Osteoblast (primary cell): Measurements from ENCODE around the gene HNRNPM. TPM values are rescaled to one million over a fixed set of nuclear protein-coding genes. Genes with fewer than 3 reads are reported as not detected.
"Not testable (repeated sequence)": the region's sequence is repeated elsewhere in the genome, so short reads cannot be mapped to it uniquely, and the experiment has no call there.

Experiments
- DNase-seq: peaks from one replicate; pipeline ENCODE4 v3.0.0; 2011; ENCODE audit warnings: low spot score, mixed read lengths; ENCODE audit not compliant: insufficient read length; ENCODE audit errors: missing footprints
- H2AFZ ChIP-seq: 2 replicates; pipeline ENCODE4 v1.6.0; 2011; ENCODE audit warnings: mild to moderate bottlenecking, low read length
- H3K27ac ChIP-seq: 2 replicates; pipeline ENCODE4 v1.5.1; 2011; ENCODE audit warnings: mild to moderate bottlenecking, low read depth, low read length, moderate library complexity
- H3K27me3 ChIP-seq: 2 replicates; pipeline ENCODE4 v1.6.0; 2012; ENCODE audit warnings: mild to moderate bottlenecking, control low read depth, inconsistent platforms, low read length, moderate library complexity; ENCODE audit not compliant: insufficient read depth
- H3K36me3 ChIP-seq: 2 replicates; pipeline ENCODE4 v1.5.1; 2011; ENCODE audit warnings: mild to moderate bottlenecking, low read length, control low read depth, moderate library complexity; ENCODE audit not compliant: insufficient read depth
- H3K4me1 ChIP-seq: 2 replicates; pipeline ENCODE4 v1.5.1; 2011; ENCODE audit warnings: mild to moderate bottlenecking, low read length, control low read depth, moderate library complexity; ENCODE audit not compliant: insufficient read depth
- H3K4me2 ChIP-seq: 2 replicates; pipeline ENCODE4 v1.6.0; 2011; ENCODE audit warnings: mild to moderate bottlenecking, low read length; ENCODE audit not compliant: insufficient read depth
- H3K4me3 ChIP-seq: fragments of 200-600 bp; sonication (generic); 3 replicates; pipeline ENCODE4 v1.5.1; 2012; ENCODE audit warnings: mild to moderate bottlenecking, low read length, inconsistent platforms; ENCODE audit not compliant: insufficient read depth
- H3K79me2 ChIP-seq: 2 replicates; pipeline ENCODE4 v1.6.0; 2012; ENCODE audit warnings: mild to moderate bottlenecking, low read length, control low read depth, inconsistent platforms; ENCODE audit not compliant: insufficient read depth
- H3K9me3 ChIP-seq: 2 replicates; pipeline ENCODE4 v1.5.1; 2011; ENCODE audit warnings: low read depth, low read length, control low read depth
- H4K20me1 ChIP-seq: 2 replicates; pipeline ENCODE4 v1.6.0; 2012; ENCODE audit warnings: mild to moderate bottlenecking, low read length, control low read depth; ENCODE audit not compliant: insufficient read depth
- CTCF ChIP-seq: IDR thresholded peaks from 2 replicates; pipeline ENCODE4 v1.5.1; 2011; ENCODE audit warnings: mild to moderate bottlenecking, low read depth, low read length, moderate library complexity; ENCODE audit errors: extremely low read depth
- total RNA-seq: library from RNA; depleted of rRNA; stranded (reverse); fragments of >200 nt; gene quantifications from 2 replicates; pipeline ENCODE4 v1.2.3, GENCODE V29; 2012

The HNRNPM gene
- total RNA-seq, 1 donor, result 39.4 TPM

GRCh38 chr19:8441725-8442544 is 2.8 kb upstream of the HNRNPM start:
- peaks cover 19% of the 10 kb centered on the region for H3K4me1 ChIP-seq
- H3K36me3 ChIP-seq, result peaks cover 8% of the 10 kb centered on the region
- no peak overlapping the region for H3K4me2 ChIP-seq
- no peak overlapping the region for H3K4me3 ChIP-seq
- no peaks in the 10 kb centered on the region for H3K27me3 ChIP-seq
- no peaks in the 10 kb centered on the region for H3K9me3 ChIP-seq
- peaks cover 22% of the 10 kb centered on the region for H3K79me2 ChIP-seq
- H2AFZ ChIP-seq, result no peak overlapping the region
- no peak overlapping the region for H3K27ac ChIP-seq
- no peak for TF ChIP-seq CTCF
- peaks cover 20% of the 10 kb centered on the region for H4K20me1 ChIP-seq
- DNase-seq, result peak; percentile 42

- H2AFZ ChIP-seq, result peak overlapping the region; percentile 98
- H4K20me1 ChIP-seq, result peaks cover 40% of the 10 kb centered on the region
- peak overlapping the region; percentile 92 for H3K4me2 ChIP-seq
- H3K27ac ChIP-seq, result peak overlapping the region; percentile 92
- peaks cover 24% of the 10 kb centered on the region for H3K4me1 ChIP-seq
- peaks cover 44% of the 10 kb centered on the region for H3K79me2 ChIP-seq
- not testable (repeated sequence) for DNase-seq, H3K27me3 ChIP-seq, H3K9me3 ChIP-seq
- peak overlapping the region; percentile 95 for H3K4me3 ChIP-seq
- peaks cover 16% of the 10 kb centered on the region for H3K36me3 ChIP-seq
Measured at GRCh38 chr19:8444140-8444676, 567 bp upstream of the HNRNPM start.

GRCh38 chr19:8445488-8446001 is 770 bp downstream of the HNRNPM start:
- H3K79me2 ChIP-seq, result peaks cover 56% of the 10 kb centered on the region

GRCh38 chr19:8446061-8446709 is 1.4 kb downstream of the HNRNPM start:
- Histone ChIP-seq H3K4me3 (peak overlapping the region; percentile 95), H4K20me1 (peaks cover 53% of the 10 kb centered on the region), H3K9me3 (no peaks in the 10 kb centered on the region), H3K27ac (peak overlapping the region; percentile 92), H3K4me2 (peak overlapping the region; percentile 95), H3K36me3 (peaks cover 19% of the 10 kb centered on the region), H3K79me2 (peaks cover 62% of the 10 kb centered on the region), H2AFZ (no peak overlapping the region), H3K4me1 (peaks cover 24% of the 10 kb centered on the region), H3K27me3 (no peaks in the 10 kb centered on the region)
- DNase-seq, result no peak
- no peak for TF ChIP-seq CTCF

More at GRCh38 chr19:8445488-8446001, 770 bp downstream of the HNRNPM start:
- peak; percentile 79 for DNase-seq
- H3K27me3 ChIP-seq, result no peaks in the 10 kb centered on the region
- no peaks in the 10 kb centered on the region for H3K9me3 ChIP-seq
- no peak overlapping the region for H2AFZ ChIP-seq
- no peak for TF ChIP-seq CTCF
- peaks cover 19% of the 10 kb centered on the region for H3K36me3 ChIP-seq
- H4K20me1 ChIP-seq, result peaks cover 51% of the 10 kb centered on the region
- peak overlapping the region; percentile 95 for H3K4me3 ChIP-seq
- H3K4me2 ChIP-seq, result peak overlapping the region; percentile 95
- H3K27ac ChIP-seq, result peak overlapping the region; percentile 92
- peaks cover 24% of the 10 kb centered on the region for H3K4me1 ChIP-seq
